ENCODE results near the gene GPR108.

Gene GPR108

DNA sequence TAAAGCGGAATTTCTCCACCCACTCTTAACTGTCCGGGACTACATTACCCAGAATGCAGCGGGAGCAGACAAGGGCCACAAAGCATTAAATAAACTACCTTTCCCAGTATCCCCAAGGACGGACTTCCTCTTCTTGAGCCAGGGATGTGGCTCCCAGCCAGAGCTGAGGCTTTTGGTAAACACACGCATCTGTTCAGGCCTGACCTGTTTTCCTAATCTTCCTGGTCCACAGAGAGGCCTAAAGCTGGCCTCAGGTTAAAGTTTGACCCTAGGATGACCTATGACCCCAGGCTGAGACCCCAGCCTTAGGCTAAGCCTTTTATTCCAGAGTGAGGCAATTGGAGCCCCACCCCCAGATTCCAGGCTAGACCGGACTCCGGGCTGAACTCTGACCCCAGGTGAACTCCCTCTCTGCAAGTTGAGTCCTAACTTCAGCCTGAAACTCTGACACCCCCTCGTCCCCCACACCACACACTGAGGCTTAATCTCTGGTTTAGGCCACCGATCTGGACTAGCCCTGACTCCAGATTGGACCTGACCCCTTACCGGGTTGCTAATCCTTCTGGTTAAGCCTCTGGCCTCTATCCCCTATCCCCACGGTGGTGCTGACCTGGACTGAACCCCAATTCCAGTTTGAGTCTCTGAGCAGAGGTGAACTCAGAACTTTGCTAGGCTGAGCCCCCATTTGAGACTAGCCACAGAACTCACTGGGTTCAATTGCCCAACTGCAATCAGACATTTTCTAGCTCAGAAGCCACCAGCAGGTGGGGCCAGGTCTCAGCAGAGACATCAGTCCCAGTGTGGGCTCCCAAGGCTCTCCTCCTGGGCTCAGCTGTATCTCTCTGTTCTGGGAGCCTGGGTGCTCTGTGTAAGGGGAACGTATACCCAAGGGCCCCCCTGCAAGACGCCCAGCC, 750 bp upstream of the GPR108 start:
- DNase-seq (ENCODE audit: low read depth in 2 of 2): peak; percentile 64 to 68

DNA sequence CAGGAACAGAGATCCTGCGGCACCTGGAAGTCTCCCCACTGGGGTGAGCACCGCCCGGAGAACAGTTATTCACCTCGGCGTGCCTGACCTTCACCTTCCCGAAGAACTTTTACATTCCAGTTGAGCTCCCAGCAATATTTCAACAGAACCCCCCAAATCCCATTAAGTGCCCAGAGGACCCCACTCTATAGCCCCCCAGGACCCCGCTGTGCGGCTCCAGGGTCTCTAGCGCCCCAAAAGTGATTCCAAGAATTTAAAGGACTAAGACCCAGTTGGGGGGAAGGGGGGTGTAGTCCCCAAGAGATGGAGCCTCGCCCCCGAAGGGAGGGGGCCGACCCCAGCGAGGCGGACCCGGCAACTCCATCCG, 480 bp downstream of the GPR108 start:
- DNase-seq (ENCODE audit: low read depth in 2 of 2): no peak

DNA sequence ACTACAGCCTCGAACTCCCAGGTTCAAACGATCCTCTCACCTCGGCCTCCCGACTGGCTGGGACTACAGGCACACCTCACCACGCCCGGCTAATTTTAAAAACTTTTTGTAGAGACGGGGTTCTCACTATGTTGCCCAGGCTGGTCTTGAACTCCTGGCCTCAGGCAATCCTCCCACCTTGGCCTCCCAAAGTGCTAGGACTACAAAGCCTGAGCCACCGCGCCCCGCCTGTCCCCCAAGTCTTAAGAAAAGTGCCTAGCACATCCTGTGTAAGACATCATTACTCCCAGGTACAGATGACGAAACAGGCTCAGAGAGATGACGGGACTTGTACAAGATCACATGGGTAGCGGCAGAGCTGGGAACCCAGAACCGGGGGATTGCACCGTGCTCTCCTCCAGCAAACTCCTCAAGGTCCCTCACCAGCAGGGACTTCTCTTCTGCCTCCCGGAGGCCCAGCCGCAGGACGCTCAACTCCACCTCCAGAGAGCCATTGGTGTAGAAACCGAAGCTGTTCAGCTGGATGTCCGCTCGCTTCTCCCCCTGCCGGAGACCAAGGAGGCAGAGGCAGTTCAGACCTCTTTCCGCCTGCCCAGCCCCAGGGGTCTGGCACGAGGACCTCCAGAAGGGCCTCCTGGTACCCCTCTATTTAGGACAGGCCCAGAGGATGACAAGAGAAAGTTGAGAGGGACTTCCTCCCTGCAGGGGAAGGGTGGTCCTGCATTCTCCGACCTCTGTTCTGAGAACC, 1.0 kb downstream of the GPR108 start:
- peak; percentile 49 to 52 for DNase-seq (ENCODE audit: low read depth in 2 of 2)

DNA sequence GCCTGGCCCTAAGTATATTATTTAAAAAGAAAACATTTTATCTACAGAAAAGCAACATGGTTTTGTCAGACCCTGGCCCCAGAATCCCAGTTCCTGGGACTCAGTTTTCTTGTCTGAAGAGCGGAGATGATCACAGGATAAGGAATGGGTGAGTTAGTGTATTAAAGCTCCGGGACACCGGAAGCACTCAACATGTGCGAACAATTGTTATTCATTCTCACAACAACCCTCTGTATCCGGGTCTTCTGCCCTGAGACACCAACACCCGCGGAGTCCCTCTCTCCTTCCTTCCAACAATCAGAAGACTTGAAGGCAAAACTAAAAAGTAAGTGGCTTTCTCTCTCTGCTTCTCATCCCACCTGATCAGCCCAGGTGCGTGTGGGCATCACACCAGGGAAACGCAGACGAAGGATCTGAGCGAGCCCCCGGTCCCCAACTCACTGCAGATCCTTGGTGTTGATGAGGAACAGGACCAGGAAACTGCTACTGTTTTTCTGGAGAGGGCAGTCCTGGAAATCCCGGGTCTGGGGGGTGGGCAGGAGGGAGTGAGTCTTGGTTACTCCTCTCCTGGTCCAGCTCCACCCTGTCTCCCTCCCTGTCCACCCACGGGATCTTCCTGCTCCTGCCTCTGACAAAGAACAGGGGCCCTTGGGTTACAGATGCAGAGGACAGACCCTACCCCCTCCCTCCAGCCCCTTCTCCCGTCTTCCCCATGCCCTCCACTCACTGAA, 2.0 kb downstream of the GPR108 start:
- no peak for DNase-seq (ENCODE audit: low read depth in 2 of 2)

GRCh38 chr19:6734096-6734696, 3.2 kb downstream of the GPR108 start:
- DNase-seq (ENCODE audit: low read depth in 2 of 2): no peak

GRCh38 chr19:6733338-6734095, 3.9 kb downstream of the GPR108 start:
- DNase-seq (ENCODE audit: low read depth in 2 of 2): no peak

- DNase-seq (ENCODE audit: low read depth in 2 of 2): no peak
These were observed 4.5 kb downstream of the GPR108 start for GRCh38 chr19:6732803-6733337.

- no peak for DNase-seq (ENCODE audit: low read depth in 2 of 2)
These were observed 5.6 kb downstream of the GPR108 start for GRCh38 chr19:6731822-6732221.

GRCh38 chr19:6730941-6731670, 6.3 kb downstream of the GPR108 start:
- no peak for DNase-seq (ENCODE audit: low read depth in 2 of 2)

DNA sequence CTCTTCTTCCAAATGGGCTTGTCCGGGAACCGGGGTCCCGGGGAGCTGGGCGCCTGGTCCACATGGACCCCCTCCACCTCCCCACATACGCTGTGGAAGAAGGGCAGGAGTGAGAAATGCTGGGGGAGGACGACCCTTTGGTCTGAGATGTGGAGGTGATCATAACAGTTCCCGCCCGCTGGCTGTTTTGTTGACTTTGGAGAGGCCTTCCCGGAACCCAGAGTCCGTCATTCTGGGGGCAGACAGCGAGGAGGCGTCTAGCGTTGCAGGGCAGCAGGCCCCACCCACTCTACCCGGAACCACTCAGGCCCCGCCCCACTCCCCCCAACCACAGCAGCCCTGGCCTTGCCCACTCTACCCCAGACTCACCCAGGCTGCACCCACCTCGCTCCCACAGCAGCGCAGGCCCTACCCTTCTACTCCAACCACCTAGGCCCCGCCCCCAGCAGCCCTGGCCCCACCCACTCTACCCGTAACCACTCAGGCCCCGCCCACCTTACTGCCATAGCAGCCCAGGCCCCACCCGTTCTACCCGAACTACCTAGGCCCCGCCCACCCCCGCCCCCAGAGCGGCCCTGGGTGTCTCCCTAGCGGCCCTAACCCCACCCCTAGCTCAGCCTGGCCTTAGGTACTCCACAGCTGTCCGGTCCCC, 7.1 kb downstream of the GPR108 start:
- peak in 1 of 2 donors; percentile 36 for DNase-seq (ENCODE audit: low read depth in 2 of 2)

- no peak for DNase-seq (ENCODE audit: low read depth in 2 of 2)
These were observed 7.7 kb downstream of the GPR108 start for GRCh38 chr19:6729573-6730152.

- DNase-seq (ENCODE audit: low read depth in 2 of 2): no peak
These were observed 9.0 kb downstream of the GPR108 start for GRCh38 chr19:6728346-6728745.

- DNase-seq (ENCODE audit: low read depth in 2 of 2): no peak
These were observed 11.7 kb downstream of the GPR108 start for GRCh38 chr19:6725513-6726231.

DNA sequence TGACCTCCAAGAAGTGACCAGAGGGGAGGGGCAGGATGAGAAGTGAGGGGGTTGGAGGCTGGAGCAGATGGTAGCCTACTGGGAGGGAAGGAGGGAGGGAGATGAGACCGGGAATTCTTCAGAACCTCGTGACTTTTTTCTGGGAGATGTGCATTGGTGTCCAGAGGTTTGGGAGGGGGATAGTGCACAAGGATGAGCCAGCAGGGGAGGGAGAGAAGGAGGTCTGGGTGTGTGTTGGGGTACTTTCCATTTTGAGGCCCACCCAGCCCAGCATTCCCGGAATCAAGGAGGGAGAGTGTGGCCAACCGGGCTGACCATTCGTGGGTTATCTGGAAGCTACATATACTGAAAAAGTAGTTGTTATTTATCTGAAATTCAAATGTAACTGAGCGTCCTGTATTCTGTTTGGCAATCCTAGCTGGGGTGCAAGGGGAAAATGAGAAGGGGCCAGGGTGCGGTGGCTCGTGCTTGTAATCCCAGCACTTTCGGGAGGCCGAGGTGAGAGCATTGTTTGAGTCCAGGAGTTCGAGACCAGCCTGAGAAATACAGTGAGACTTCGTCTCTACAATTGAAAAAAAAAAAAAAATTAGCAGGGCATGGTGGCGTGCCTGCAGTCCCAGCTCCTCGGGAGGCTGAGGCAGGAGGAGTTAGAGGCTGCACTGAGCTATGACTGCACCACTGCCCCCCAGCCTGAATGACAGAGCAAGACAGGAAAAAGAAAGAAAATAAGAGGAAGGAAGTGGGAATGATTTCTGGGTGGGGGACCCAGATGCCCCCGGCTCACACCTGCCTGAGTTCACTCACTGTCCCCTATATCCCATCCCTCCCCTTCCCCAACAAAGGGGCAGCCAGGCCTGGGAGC, 12.5 kb downstream of the GPR108 start:
- DNase-seq (ENCODE audit: low read depth in 2 of 2): no peak

- DNase-seq (ENCODE audit: low read depth in 2 of 2): no peak
These were observed 13.6 kb downstream of the GPR108 start for GRCh38 chr19:6723738-6724137.

- no peak for DNase-seq (ENCODE audit: low read depth in 2 of 2)
These were observed 14.2 kb downstream of the GPR108 start for GRCh38 chr19:6723108-6723618.

DNA sequence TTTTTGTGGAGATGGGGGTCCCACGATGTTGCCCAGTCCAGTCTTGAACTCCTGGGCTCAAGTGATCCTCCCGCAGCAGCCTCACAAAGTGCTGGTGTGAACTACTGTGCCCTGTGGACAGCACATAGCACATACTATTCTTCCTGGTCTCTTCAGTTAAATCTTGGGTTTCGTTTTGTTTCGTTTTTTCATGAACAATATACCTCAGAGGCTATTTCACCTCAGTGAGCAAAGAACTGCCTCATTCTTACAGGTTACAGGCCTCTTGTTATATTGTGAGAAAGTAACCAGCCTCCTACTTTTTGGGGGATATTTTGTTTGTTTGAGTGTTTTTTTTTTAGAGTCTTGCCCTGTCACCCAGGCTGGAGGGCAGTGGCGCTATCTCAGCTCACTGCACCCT, 15.6 kb downstream of the GPR108 start:
- no peak for DNase-seq (ENCODE audit: low read depth in 2 of 2)

DNA sequence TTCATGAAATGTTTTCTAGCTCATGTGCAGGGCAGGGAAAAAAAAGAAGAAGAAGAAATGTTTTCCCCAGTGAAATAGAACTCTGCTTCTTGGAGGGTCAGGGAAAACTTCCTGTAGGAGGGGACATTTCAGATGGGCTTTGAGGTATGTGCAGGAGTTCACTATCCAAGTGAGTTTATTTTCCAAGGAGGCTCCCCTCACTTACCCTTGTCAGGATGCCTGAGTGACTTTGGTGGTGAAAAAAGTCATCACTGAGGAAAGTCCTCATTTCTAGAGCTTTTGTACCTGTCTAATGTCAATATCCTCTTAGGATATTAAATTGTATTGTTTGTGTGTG, 16.3 kb downstream of the GPR108 start:
- no peak for DNase-seq (ENCODE audit: low read depth in 2 of 2)
